Esophagus squamous epithelium (tissue), 4 donors: ENCODE results near the gene CDH24.

Source experiments
- POLR2A ChIP-seq, 4 donors: fragments of 450-650 bp; IDR thresholded peaks; one replicate each; pipeline ENCODE4 v1.6.1; 2017; ENCODE audit warnings: antibody characterized with exemption in 4 of 4, mild to moderate bottlenecking in 4 of 4, moderate library complexity in 3 of 4
- TF ChIP-seq, protein P1 (sequence below), 6 experiments: fragments of 450-650 bp in 4 of 6; fragments of 200-600 bp in 2 of 6; sonication (generic) in 2 of 6; IDR thresholded peaks; one replicate each; pipeline ENCODE4 v1.5.1; 2016 to 2019; ENCODE audit warnings: antibody characterized with exemption in 6 of 6, mild to moderate bottlenecking in 4 of 6, moderate library complexity in 4 of 6

DNA sequence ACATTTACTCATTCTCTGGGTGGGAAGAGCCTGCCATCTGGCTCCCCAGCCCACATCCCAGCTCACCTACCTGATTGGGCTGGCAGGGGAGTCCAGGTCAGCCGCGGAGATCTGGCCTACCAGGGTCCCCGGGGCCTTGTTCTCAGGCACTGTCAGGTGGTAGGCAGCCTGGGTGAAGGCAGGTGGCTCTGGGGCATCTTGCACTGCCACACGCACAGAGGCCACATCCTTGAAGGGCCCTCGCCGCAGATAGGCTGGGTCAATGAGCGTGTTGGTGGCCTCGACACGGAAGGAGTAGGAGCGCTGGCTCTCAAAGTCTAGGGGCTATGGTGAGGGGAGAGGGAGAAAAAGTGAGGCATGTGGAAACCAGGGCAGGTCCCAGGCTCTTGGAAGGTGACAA lies 3.9 kb downstream of the CDH24 start:
- TF ChIP-seq, protein P1, sequence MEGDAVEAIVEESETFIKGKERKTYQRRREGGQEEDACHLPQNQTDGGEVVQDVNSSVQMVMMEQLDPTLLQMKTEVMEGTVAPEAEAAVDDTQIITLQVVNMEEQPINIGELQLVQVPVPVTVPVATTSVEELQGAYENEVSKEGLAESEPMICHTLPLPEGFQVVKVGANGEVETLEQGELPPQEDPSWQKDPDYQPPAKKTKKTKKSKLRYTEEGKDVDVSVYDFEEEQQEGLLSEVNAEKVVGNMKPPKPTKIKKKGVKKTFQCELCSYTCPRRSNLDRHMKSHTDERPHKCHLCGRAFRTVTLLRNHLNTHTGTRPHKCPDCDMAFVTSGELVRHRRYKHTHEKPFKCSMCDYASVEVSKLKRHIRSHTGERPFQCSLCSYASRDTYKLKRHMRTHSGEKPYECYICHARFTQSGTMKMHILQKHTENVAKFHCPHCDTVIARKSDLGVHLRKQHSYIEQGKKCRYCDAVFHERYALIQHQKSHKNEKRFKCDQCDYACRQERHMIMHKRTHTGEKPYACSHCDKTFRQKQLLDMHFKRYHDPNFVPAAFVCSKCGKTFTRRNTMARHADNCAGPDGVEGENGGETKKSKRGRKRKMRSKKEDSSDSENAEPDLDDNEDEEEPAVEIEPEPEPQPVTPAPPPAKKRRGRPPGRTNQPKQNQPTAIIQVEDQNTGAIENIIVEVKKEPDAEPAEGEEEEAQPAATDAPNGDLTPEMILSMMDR (IDR thresholded peaks at IDR 0.05) = no peak
- TF ChIP-seq POLR2A (IDR thresholded peaks at IDR 0.05) = no peak
